ENCODE data around the gene PRMT1.

GRCh38 chr19:49727217-49728030 is 50.4 kb downstream of the PRMT1 start:
- TF ChIP-seq CTCF (conservative IDR thresholded peaks at IDR 0.05 in 1 of 2, IDR thresholded peaks at IDR 0.05 in 1 of 2; ENCODE audit: low read depth in 1 of 2, low read length in 2 of 2) (no peak), EZH2 (IDR thresholded peaks at IDR 0.05; ENCODE audit: low read length, missing control alignments) (no peak)

All from fibroblast of lung (primary cell).